GM23248 (cell line): Measurements from ENCODE around the gene ADAMTS3. TPM values are rescaled to one million over a fixed set of nuclear protein-coding genes. Genes with fewer than 3 reads are reported as not detected.

Source experiments
- DNase-seq: peaks from one replicate; pipeline ENCODE4 v3.0.0-alpha.2; 2015
- H2AFZ ChIP-seq: fragments of 200-600 bp; sonication (generic); 2 replicates; pipeline ENCODE4 v1.6.1; 2016; ENCODE audit warnings: antibody characterized with exemption
- H3F3A ChIP-seq: fragments of 200-600 bp; sonication (generic); 2 replicates; pipeline ENCODE4 v1.6.1; 2016; ENCODE audit warnings: mild to moderate bottlenecking, antibody characterized with exemption, mixed run types; ENCODE audit not compliant: insufficient read depth
- H3K27ac ChIP-seq: fragments of 200-600 bp; sonication (generic); 2 replicates; pipeline ENCODE4 v1.5.1; 2016; ENCODE audit warnings: mild to moderate bottlenecking
- H3K27me3 ChIP-seq: fragments of 200-600 bp; sonication (generic); replicated peaks from 2 replicates; pipeline ENCODE4 v1.6.1; 2016; ENCODE audit warnings: mild to moderate bottlenecking; ENCODE audit not compliant: insufficient read depth
- H3K36me3 ChIP-seq: fragments of 200-600 bp; sonication (generic); 2 replicates; pipeline ENCODE4 v1.6.1; 2016; ENCODE audit warnings: low read depth, mild to moderate bottlenecking
- H3K4me1 ChIP-seq: fragments of 200-600 bp; sonication (generic); 2 replicates; pipeline ENCODE4 v1.6.1; 2016; ENCODE audit warnings: mild to moderate bottlenecking; ENCODE audit not compliant: insufficient read depth
- H3K4me2 ChIP-seq: fragments of 200-600 bp; sonication (generic); one replicate; pipeline ENCODE4 v1.6.1; 2016; ENCODE audit warnings: mild to moderate bottlenecking; ENCODE audit not compliant: unreplicated experiment
- H3K4me3 ChIP-seq: fragments of 200-600 bp; sonication (generic); 2 replicates; pipeline ENCODE4 v1.5.1; 2016; ENCODE audit warnings: mild to moderate bottlenecking
- H3K79me2 ChIP-seq: fragments of 200-600 bp; sonication (generic); 2 replicates; pipeline ENCODE4 v1.6.1; 2016; ENCODE audit warnings: mild to moderate bottlenecking; ENCODE audit not compliant: insufficient read depth
- H3K9ac ChIP-seq: fragments of 200-600 bp; sonication (generic); 2 replicates; pipeline ENCODE4 v1.6.1; 2016; ENCODE audit warnings: mild to moderate bottlenecking
- H3K9me2 ChIP-seq: fragments of 200-600 bp; sonication (generic); 2 replicates; pipeline ENCODE4 v1.6.1; 2016; ENCODE audit warnings: mixed run types, mild to moderate bottlenecking, moderate library complexity; ENCODE audit not compliant: insufficient read depth
- H3K9me3 ChIP-seq: fragments of 200-600 bp; sonication (generic); one replicate; pipeline ENCODE4 v1.6.1; 2017; ENCODE audit warnings: low read depth
- H4K20me1 ChIP-seq: fragments of 200-600 bp; sonication (generic); 2 replicates; pipeline ENCODE4 v1.6.0; 2016; ENCODE audit not compliant: insufficient read depth
- EZH2 ChIP-seq: fragments of 200-600 bp; sonication (generic); IDR thresholded peaks from 2 replicates; pipeline ENCODE4 v1.6.1; 2018; ENCODE audit warnings: antibody characterized with exemption, mild to moderate bottlenecking; ENCODE audit not compliant: insufficient read depth, poor library complexity, severe bottlenecking
- EZH2phosphoT487 ChIP-seq: fragments of 200-600 bp; sonication (generic); IDR thresholded peaks from 2 replicates; pipeline ENCODE4 v1.6.1; 2018; ENCODE audit warnings: antibody characterized with exemption, moderate library complexity, mild to moderate bottlenecking, low read depth; ENCODE audit not compliant: insufficient read depth
- WGBS, 2 experiments: methylation state at CpG; one replicate each; pipeline ENCODE4 v1.1.6; 2015 to 2017; ENCODE audit warnings: low lambda C conversion rate in 2 of 2, low coverage in 1 of 2; ENCODE audit errors: missing lambda C conversion rate in 2 of 2; 5-methylcytosine and 5-hydroxymethylcytosine counted together
- in situ Hi-C: fragments of 300-500 bp; cut with MboI; formaldehyde crosslinking; loops from 2 replicates; pipeline ENCODE4 v1.15.0; 2020
- polyA plus RNA-seq: library from polyadenylated mRNA; unstranded; fragments of >200 nt; fragmentation: Nextera tagmentation; extraction: Ambion mirVana; gene quantifications from 2 replicates; pipeline ENCODE4 v1.2.1, GENCODE V29; 2016
- total RNA-seq: library from RNA; depleted of rRNA; stranded (reverse); fragments of >200 nt; shearing (Covaris generic); gene quantifications from 2 replicates; pipeline ENCODE4 v1.2.3, GENCODE V29; 2014

Gene ADAMTS3
- total and polyA plus RNA-seq, 2 experiments from 2014 or later = 0.20 to 0.43 TPM

GRCh38 chr4:72457158-72457557 is 111.9 kb downstream of the ADAMTS3 start:
- no peak overlapping the region for H3K9ac ChIP-seq
- H3K79me2 ChIP-seq = no peaks in the 10 kb centered on the region
- H3K9me3 ChIP-seq = no peaks in the 10 kb centered on the region
- no peaks in the 10 kb centered on the region for H3K36me3 ChIP-seq
- no peaks in the 10 kb centered on the region for H3F3A ChIP-seq
- 52 to 54% methylated on average over 3 of the region's 3 CpGs for WGBS, 2 experiments
- no peaks in the 10 kb centered on the region for H3K9me2 ChIP-seq
- no peak overlapping the region for H3K4me3 ChIP-seq
- H3K4me1 ChIP-seq = peaks cover 11% of the 10 kb centered on the region
- H3K27me3 ChIP-seq = no peaks in the 10 kb centered on the region
- H4K20me1 ChIP-seq = no peaks in the 10 kb centered on the region
- no peak overlapping the region for H3K27ac ChIP-seq
- H2AFZ ChIP-seq = peak overlapping the region; percentile 37
- TF ChIP-seq EZH2phosphoT487 (no peak), EZH2 (no peak)
- H3K4me2 ChIP-seq = no peak overlapping the region
- no peak for DNase-seq
- in situ Hi-C loops = no loop called here

GRCh38 chr4:72451349-72451748 is 117.7 kb downstream of the ADAMTS3 start:
- no peaks in the 10 kb centered on the region for H3K9me2 ChIP-seq
- H3K4me3 ChIP-seq = no peak overlapping the region
- in situ Hi-C loops = no loop called here
- H4K20me1 ChIP-seq = no peaks in the 10 kb centered on the region
- H3K27me3 ChIP-seq = no peaks in the 10 kb centered on the region
- H3K9ac ChIP-seq = no peak overlapping the region
- H3F3A ChIP-seq = peaks cover 11% of the 10 kb centered on the region
- DNase-seq = peak; percentile 9
- no peak for TF ChIP-seq EZH2
- no peak for TF ChIP-seq EZH2phosphoT487
- no peaks in the 10 kb centered on the region for H3K79me2 ChIP-seq
- H3K9me3 ChIP-seq = no peaks in the 10 kb centered on the region
- no peak overlapping the region for H3K27ac ChIP-seq
- H3K4me2 ChIP-seq = no peak overlapping the region
- no peak overlapping the region for H2AFZ ChIP-seq
- H3K4me1 ChIP-seq = peaks cover 35% of the 10 kb centered on the region
- H3K36me3 ChIP-seq = no peaks in the 10 kb centered on the region
- WGBS, 2 experiments = 27 to 33% methylated on average over 3 of the region's 3 CpGs

- in situ Hi-C loops = no loop called here
These were observed 119.3 kb downstream of the ADAMTS3 start for GRCh38 chr4:72449705-72450104.

GRCh38 chr4:72448231-72448630 is 120.8 kb downstream of the ADAMTS3 start:
- H3K9ac ChIP-seq = no peak overlapping the region
- peaks cover 38% of the 10 kb centered on the region for H3K4me1 ChIP-seq
- in situ Hi-C loops = no loop called here
- no peak overlapping the region for H3K4me2 ChIP-seq
- TF ChIP-seq EZH2 (no peak), EZH2phosphoT487 (no peak)
- no peak overlapping the region for H3K4me3 ChIP-seq
- peaks cover 11% of the 10 kb centered on the region for H3F3A ChIP-seq
- H3K36me3 ChIP-seq = no peaks in the 10 kb centered on the region
- H4K20me1 ChIP-seq = no peaks in the 10 kb centered on the region
- H3K79me2 ChIP-seq = no peaks in the 10 kb centered on the region
- H3K27me3 ChIP-seq = no peaks in the 10 kb centered on the region
- no peaks in the 10 kb centered on the region for H3K9me2 ChIP-seq
- no peak overlapping the region for H2AFZ ChIP-seq
- peak; percentile 10 for DNase-seq
- no peaks in the 10 kb centered on the region for H3K9me3 ChIP-seq
- no peak overlapping the region for H3K27ac ChIP-seq
- WGBS, 2 experiments = 55 to 62% methylated on average over 4 of the region's 4 CpGs

More at GRCh38 chr4:72449705-72450104, 119.3 kb downstream of the ADAMTS3 start:
- TF ChIP-seq EZH2 (no peak), EZH2phosphoT487 (no peak)
- Histone ChIP-seq H3K27ac (peak overlapping the region; percentile 66), H3K9me3 (no peaks in the 10 kb centered on the region), H3K4me3 (no peak overlapping the region), H3F3A (peaks cover 11% of the 10 kb centered on the region), H3K9ac (no peak overlapping the region), H3K36me3 (no peaks in the 10 kb centered on the region), H3K4me1 (peaks cover 38% of the 10 kb centered on the region), H3K4me2 (peak overlapping the region; percentile 32), H4K20me1 (no peaks in the 10 kb centered on the region), H3K79me2 (no peaks in the 10 kb centered on the region), H3K27me3 (no peaks in the 10 kb centered on the region), H2AFZ (0 out of 2 replicates have a peak overlapping the region, but pooled peaks have one; percentile 2), H3K9me2 (no peaks in the 10 kb centered on the region)
- WGBS, 2 experiments = 8 to 13% methylated on average over 1 of the region's 1 CpG
- peak; percentile 71 for DNase-seq
